HepG2 (cell line): ENCODE data around the gene G6PC3. TPM values are rescaled to one million over a fixed set of nuclear protein-coding genes. Genes with fewer than 3 reads are reported as not detected.

Experiments
- E2F5 ChIP-seq: sonication (generic); formaldehyde crosslinking; conservative IDR thresholded peaks from 2 replicates; pipeline ENCODE4 v1.4.0; 2020; ENCODE audit warnings: missing genetic modification reagents
- HNF1A ChIP-seq, 2 experiments: sonication (generic) in 1 of 2; formaldehyde crosslinking in 1 of 2; IDR thresholded peaks; 2 replicates each; pipeline versions ENCODE4 v1.4.0 to v1.6.1; 2016 to 2020; ENCODE audit warnings: borderline replicate concordance in 1 of 2, low read depth in 1 of 2, mild to moderate bottlenecking in 1 of 2, missing genetic modification reagents in 1 of 2
- PHF8 ChIP-seq: sonication (generic); formaldehyde crosslinking; IDR thresholded peaks from 2 replicates; pipeline ENCODE4 v1.5.0; 2020; ENCODE audit warnings: missing genetic modification reagents
- RERE ChIP-seq: IDR thresholded peaks from 2 replicates; pipeline ENCODE4 v1.6.1; 2016; ENCODE audit warnings: low read depth, missing genetic modification reagents, missing compliant biosample characterization
- SP140L ChIP-seq: sonication (generic); formaldehyde crosslinking; IDR thresholded peaks from 2 replicates; pipeline ENCODE4 v1.4.0; 2020; ENCODE audit warnings: missing genetic modification reagents, borderline replicate concordance
- ZBTB2 ChIP-seq: sonication (generic); formaldehyde crosslinking; IDR thresholded peaks from 2 replicates; pipeline ENCODE4 v1.8.0; 2022; ENCODE audit warnings: low read depth, missing genetic modification reagents
- ZKSCAN8 ChIP-seq: IDR thresholded peaks from 2 replicates; pipeline ENCODE4 v1.6.1; 2016; ENCODE audit warnings: borderline replicate concordance, missing genetic modification reagents, missing compliant biosample characterization
- ZNF264 ChIP-seq: sonication (generic); formaldehyde crosslinking; IDR thresholded peaks from 2 replicates; pipeline ENCODE4 v1.4.0; 2020; ENCODE audit warnings: missing genetic modification reagents
- ZNF280B ChIP-seq: sonication (generic); formaldehyde crosslinking; IDR thresholded peaks from 2 replicates; pipeline ENCODE4 v1.5.0; 2020; ENCODE audit warnings: missing genetic modification reagents, mild to moderate bottlenecking, borderline replicate concordance
- ZNF292 ChIP-seq: sonication (generic); formaldehyde crosslinking; IDR thresholded peaks from 2 replicates; pipeline ENCODE4 v1.8.1; 2022; ENCODE audit warnings: mild to moderate bottlenecking, low read depth, missing genetic modification reagents, borderline replicate concordance
- polyA plus RNA-seq, 8 experiments: library from polyadenylated mRNA; depleted of rRNA in 3 of 8; stranded (reverse) in 7 of 8; unstranded in 1 of 8; fragments of >200 nt; fragmentation: Illumina TruSeq in 4 of 8; extraction: Trizol in 4 of 8; gene quantifications; 2 replicates each; pipeline versions ENCODE4 v1.2.1 to v1.2.3, GENCODE V29; 2011 to 2016; ENCODE audit warnings: low read depth in 4 of 8, missing spikeins in 1 of 8, mixed read lengths in 1 of 8; ENCODE audit not compliant: insufficient read depth in 1 of 8
- total RNA-seq, 5 experiments: library from RNA; depleted of rRNA; stranded (reverse); fragments of >200 nt; fragmentation: Illumina TruSeq; extraction: Trizol; gene quantifications; 2 replicates each; pipeline ENCODE4 v1.2.3, GENCODE V29; 2016; ENCODE audit warnings: low read depth in 1 of 5

The G6PC3 gene
- total and polyA plus RNA-seq, 2 of the 13 experiments (the other 11 are each of a cell fraction or from before 2014, with no cell fraction given), result 38.5 to 75.8 TPM

- TF ChIP-seq ZNF264 (CRISPR knock-in tag), result peak; percentile 35; the same call in 1 of the 2 replicates
- TF ChIP-seq SP140L, result peak; percentile 75; the same call in 1 of the 2 replicates
- TF ChIP-seq HNF1A (IDR thresholded peaks at IDR 0.05; ENCODE audit: low read depth), result peak; percentile 35; the same call in 1 of the 2 replicates
- TF ChIP-seq HNF1A (CRISPR knock-in tag; IDR thresholded peaks at IDR 0.05; ENCODE audit: borderline replicate concordance), result peak; percentile 86; the same call in 1 of the 2 replicates
- TF ChIP-seq E2F5 (CRISPR knock-in tag), result no peak
- TF ChIP-seq ZNF280B (CRISPR knock-in tag), result no peak; the same call in 1 of the 2 replicates
- 0 out of 2 replicates have a peak, but pooled peaks have one; percentile 71 for TF ChIP-seq RERE
- peak; percentile 54; the same call in 1 of the 2 replicates for TF ChIP-seq ZKSCAN8
- TF ChIP-seq ZBTB2, result no peak
- peak; percentile 99 for TF ChIP-seq ZNF292 (CRISPR knock-in tag)
- TF ChIP-seq PHF8 (CRISPR knock-in tag), result peak; percentile 53; the same call in 1 of the 2 replicates
These were observed 38.1 kb downstream of the G6PC3 start (continued) for GRCh38 chr17:44108440-44109311.
